ENCODE measurements around the gene CCDC88C. TPM values are rescaled to one million over a fixed set of nuclear protein-coding genes. Genes with fewer than 3 reads are reported as not detected.
"Not testable (repeated sequence)": the region's sequence is repeated elsewhere in the genome, so short reads cannot be mapped to it uniquely, and the experiment has no call there.

The CCDC88C gene
- total and polyA plus RNA-seq, 12 donors, result 1.5 to 6.5 (median 3.4) TPM

- H3K4me1 ChIP-seq (replicated peaks in 1 of 2), result no peaks in the 10 kb centered on the region
- no peak overlapping the region for H3K4me3 ChIP-seq
- H3K27me3 ChIP-seq, result no peaks in the 10 kb centered on the region
- peaks cover 0 to 9% of the 10 kb centered on the region in 2 donors for H3K36me3 ChIP-seq (replicated peaks in 1 of 2)
- WGBS, 4 donors, result 89 to 95% (median 93%) methylated on average over 11 to 14 of the region's 14 CpGs
- DNase-seq, result no peak
- intact Hi-C loops (cut with DNase I), result no loop called here
- no peak for TF ChIP-seq POLR2A (IDR thresholded peaks at IDR 0.05)
- TF ChIP-seq, protein P1, sequence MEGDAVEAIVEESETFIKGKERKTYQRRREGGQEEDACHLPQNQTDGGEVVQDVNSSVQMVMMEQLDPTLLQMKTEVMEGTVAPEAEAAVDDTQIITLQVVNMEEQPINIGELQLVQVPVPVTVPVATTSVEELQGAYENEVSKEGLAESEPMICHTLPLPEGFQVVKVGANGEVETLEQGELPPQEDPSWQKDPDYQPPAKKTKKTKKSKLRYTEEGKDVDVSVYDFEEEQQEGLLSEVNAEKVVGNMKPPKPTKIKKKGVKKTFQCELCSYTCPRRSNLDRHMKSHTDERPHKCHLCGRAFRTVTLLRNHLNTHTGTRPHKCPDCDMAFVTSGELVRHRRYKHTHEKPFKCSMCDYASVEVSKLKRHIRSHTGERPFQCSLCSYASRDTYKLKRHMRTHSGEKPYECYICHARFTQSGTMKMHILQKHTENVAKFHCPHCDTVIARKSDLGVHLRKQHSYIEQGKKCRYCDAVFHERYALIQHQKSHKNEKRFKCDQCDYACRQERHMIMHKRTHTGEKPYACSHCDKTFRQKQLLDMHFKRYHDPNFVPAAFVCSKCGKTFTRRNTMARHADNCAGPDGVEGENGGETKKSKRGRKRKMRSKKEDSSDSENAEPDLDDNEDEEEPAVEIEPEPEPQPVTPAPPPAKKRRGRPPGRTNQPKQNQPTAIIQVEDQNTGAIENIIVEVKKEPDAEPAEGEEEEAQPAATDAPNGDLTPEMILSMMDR (IDR thresholded peaks at IDR 0.05), result no peak
- no peaks in the 10 kb centered on the region for H3K9me3 ChIP-seq (replicated peaks in 1 of 3)
- H3K27ac ChIP-seq, result no peak overlapping the region
These were observed 189.3 kb downstream of the CCDC88C start for GRCh38 chr14:91228112-91229004.

GRCh38 chr14:91227183-91227628 lies 190.4 kb downstream of the CCDC88C start:
- Histone ChIP-seq H3K4me1 (replicated peaks in 1 of 2) (no peaks in the 10 kb centered on the region), H3K27ac (no peak overlapping the region), H3K36me3 (replicated peaks in 1 of 2) (peaks cover 0 to 9% of the 10 kb centered on the region in 2 donors), H3K4me3 (no peak overlapping the region), H3K27me3 (no peaks in the 10 kb centered on the region), H3K9me3 (replicated peaks in 1 of 3) (no peaks in the 10 kb centered on the region)
- WGBS, 4 donors, result 88 to 92% (median 90%) methylated on average over 7 of the region's 7 CpGs
- TF ChIP-seq POLR2A (IDR thresholded peaks at IDR 0.05), result no peak
- TF ChIP-seq, protein P1 (IDR thresholded peaks at IDR 0.05), result no peak
- intact Hi-C loops (cut with DNase I), result no loop called here
- no peak for DNase-seq

DNA sequence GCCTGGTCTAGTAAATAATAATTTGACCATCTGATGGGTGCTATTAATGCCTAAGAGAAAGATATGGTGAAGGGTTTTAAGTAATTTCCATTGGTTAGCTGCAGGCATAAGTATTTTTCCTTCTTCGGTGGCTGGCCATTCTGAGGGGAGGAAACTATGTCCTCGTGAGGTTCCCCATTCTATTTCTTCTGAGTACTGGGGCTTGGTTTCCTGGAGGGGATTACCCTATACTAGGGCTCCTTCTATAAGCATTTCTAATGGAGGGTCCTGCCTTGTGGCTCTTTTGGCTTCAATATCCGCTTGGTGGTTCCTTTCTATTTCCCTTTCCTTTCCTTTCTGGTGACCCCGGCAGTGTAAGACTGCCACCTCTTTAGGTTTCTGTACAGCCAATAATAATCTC lies 191.3 kb downstream of the CCDC88C start:
- 85 to 92% (median 90%) methylated on average over 4 of the region's 4 CpGs for WGBS, 4 donors
- intact Hi-C loops (cut with DNase I); H3K4me1 ChIP-seq (replicated peaks in 1 of 2); H3K4me3 ChIP-seq; H3K27me3 ChIP-seq; DNase-seq; H3K36me3 ChIP-seq (replicated peaks in 1 of 2); H3K27ac ChIP-seq; H3K9me3 ChIP-seq (replicated peaks in 1 of 3): not testable (repeated sequence)

DNA sequence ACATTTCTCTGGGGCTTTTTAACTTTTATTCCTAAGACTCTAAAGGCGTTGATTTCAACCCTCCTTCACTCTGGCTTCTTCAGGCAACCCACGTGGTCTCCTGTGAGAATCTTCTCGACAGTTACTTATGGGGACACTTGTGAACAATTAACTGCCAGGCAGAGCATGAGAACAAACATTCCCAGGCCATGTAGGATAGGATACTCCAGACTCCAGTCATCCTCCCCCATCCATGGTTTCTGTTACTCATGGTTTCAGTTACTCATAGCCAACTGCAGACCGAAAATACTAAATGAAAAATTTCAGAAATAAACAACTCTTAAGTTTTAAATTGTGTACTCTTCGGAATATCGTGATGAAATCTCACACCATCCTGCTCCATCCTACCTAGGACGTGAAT lies 192.6 kb downstream of the CCDC88C start:
- no peak for DNase-seq
- H3K4me3 ChIP-seq, result no peak overlapping the region
- intact Hi-C loops (cut with DNase I), result no loop called here
- peaks cover 0 to 9% of the 10 kb centered on the region in 2 donors for H3K36me3 ChIP-seq (replicated peaks in 1 of 2)
- no peak for TF ChIP-seq POLR2A (IDR thresholded peaks at IDR 0.05)
- TF ChIP-seq, protein P1 (IDR thresholded peaks at IDR 0.05), result no peak
- 89 to 95% (median 93%) methylated on average over 7 of the region's 7 CpGs for WGBS, 4 donors
- H3K9me3 ChIP-seq (replicated peaks in 1 of 3), result no peaks in the 10 kb centered on the region
- no peak overlapping the region for H3K27ac ChIP-seq
- no peaks in the 10 kb centered on the region for H3K27me3 ChIP-seq
- H3K4me1 ChIP-seq (replicated peaks in 1 of 2), result no peaks in the 10 kb centered on the region
